Stimulated activated naive CD8-positive, alpha-beta T cell treated with anti-CD3 and anti-CD28 coated beads, Interleukin-15, Interleukin-2, amounts not matched to agents 100 ng/mL and 50 ng/mL, for 24 hours (primary cell): ENCODE results near the gene NDRG3.

Experiments used
- H3K27ac Mint-ChIP-seq: one replicate; pipeline ENCODE4 v1.8.0; 2021; ENCODE audit warnings: mild to moderate bottlenecking, mixed read lengths
- H3K27me3 Mint-ChIP-seq: one replicate; pipeline ENCODE4 v1.8.0; 2021; ENCODE audit warnings: mixed read lengths
- H3K36me3 Mint-ChIP-seq: one replicate; pipeline ENCODE4 v1.8.0; 2021; ENCODE audit warnings: low read depth, mixed read lengths
- H3K4me1 Mint-ChIP-seq: one replicate; pipeline ENCODE4 v1.8.0; 2021; ENCODE audit warnings: low read depth, mixed read lengths
- H3K4me3 Mint-ChIP-seq: one replicate; pipeline ENCODE4 v1.8.0; 2021; ENCODE audit warnings: mild to moderate bottlenecking, mixed read lengths
- H3K9me3 Mint-ChIP-seq: one replicate; pipeline ENCODE4 v1.8.0; 2021; ENCODE audit warnings: mixed read lengths

The NDRG3 gene

DNA sequence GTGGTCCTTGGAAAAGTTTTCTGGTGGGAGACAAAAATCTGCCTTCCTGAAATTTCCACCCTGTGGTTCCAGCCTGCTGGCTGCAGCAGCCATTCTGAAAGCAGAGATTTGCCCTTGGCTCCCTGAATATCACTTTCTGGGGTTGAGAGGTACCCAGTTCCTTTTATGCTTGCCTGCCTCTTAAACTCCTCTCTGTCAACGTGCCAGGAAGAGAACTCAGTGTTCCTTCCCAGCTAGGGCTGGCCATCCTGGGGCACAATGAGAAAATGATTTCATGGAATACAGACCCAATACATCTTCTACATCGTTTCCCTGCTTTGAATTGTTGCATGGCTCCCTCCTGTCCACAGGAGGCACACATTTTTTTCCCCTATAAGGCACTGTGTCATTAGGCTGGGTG lies 29.3 kb upstream of the NDRG3 start:
- Mint-ChIP-seq H3K4me1 (peaks cover 20% of the 10 kb centered on the region), H3K27ac (no peak overlapping the region), H3K4me3 (peak overlapping the region; percentile 48), H3K36me3 (peaks cover 11% of the 10 kb centered on the region), H3K27me3 (no peaks in the 10 kb centered on the region), H3K9me3 (no peaks in the 10 kb centered on the region)

DNA sequence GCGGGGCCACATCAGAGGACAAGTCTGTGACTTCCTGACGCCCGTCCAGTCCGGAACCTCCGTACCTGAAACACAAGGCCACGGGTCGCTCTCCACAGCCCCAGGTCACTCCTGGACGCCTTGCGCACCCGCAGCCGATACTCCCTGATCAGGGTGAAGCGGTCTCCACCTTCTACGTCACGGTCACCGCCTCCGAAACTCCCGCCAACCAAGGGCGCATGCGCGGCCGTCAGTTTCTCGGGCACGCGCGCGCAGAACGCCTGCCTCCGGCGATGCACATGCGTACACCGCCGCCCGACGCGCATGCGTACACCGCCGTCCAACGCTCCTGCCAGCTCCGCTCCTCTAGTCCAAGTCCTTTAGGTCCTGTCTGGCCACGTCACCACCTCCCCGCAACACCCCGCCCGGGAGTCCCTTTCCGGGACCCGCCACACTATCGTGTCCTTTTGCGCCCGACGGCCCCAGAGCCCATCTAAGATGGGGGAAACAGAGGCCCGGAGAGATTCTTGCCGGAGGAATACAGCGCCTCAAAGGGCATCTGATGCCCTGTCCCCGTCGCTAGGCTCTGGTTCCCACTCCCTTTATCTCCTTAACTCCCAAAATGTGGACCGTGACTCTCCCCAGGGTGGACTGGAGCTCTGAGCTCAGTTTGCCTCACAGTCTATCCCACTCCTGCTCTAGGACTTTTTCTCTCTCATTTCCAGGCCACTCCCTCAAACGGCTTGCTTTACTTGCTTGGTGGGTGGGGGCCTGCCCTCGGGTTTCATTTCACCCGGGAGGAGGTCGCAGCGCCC lies 27.9 kb upstream of the NDRG3 start, which contains the start of gene DSN1:
Gene DSN1 (minus strand): TSS at position 167 of the 794 bp plus-strand sequence. CDS start 2,305 bp downstream, outside the sequence.
- peak within 1 kb of the TSS; percentile 96 for H3K27ac Mint-ChIP-seq

DNA sequence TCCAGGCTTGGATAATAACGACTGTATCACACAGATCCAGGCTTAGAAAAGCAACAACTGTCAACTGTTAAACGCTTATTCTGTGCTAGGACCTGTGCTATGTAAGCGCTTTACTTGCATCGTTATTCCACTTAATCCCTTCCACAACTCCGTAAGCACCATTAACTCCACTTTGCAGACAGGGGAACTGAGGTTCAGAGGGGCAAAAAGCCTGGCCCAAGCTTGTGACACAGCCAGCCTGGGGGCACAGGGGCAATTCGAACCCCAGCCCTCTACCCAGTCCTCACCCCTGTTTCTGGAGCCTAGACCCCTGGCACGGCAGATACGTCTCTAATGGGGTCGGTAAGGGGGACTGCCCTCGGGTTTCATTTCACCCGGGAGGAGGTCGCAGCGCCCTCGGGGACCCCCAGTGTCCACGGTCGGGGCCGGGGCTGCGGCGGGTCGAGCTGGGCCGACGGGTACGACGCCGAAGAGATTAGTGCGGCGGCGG lies 27.3 kb upstream of the NDRG3 start:
- H3K27me3 Mint-ChIP-seq, result no peaks in the 10 kb centered on the region
- peaks cover 20% of the 10 kb centered on the region for H3K4me1 Mint-ChIP-seq
- peaks cover 11% of the 10 kb centered on the region for H3K36me3 Mint-ChIP-seq
- H3K4me3 Mint-ChIP-seq, result peak overlapping the region; percentile 87
- peak overlapping the region; percentile 96 for H3K27ac Mint-ChIP-seq
- H3K9me3 Mint-ChIP-seq, result no peaks in the 10 kb centered on the region

More for the DNA sequence above, 27.9 kb upstream of the NDRG3 start, which contains the start of gene DSN1:
- peaks cover 20% of the 10 kb centered on the region for H3K4me1 Mint-ChIP-seq
- no peaks in the 10 kb centered on the region for H3K9me3 Mint-ChIP-seq
- H3K36me3 Mint-ChIP-seq, result peaks cover 11% of the 10 kb centered on the region
- peak within 1 kb of the TSS; percentile 87 for H3K4me3 Mint-ChIP-seq
- no peaks in the 10 kb centered on the region for H3K27me3 Mint-ChIP-seq

DNA sequence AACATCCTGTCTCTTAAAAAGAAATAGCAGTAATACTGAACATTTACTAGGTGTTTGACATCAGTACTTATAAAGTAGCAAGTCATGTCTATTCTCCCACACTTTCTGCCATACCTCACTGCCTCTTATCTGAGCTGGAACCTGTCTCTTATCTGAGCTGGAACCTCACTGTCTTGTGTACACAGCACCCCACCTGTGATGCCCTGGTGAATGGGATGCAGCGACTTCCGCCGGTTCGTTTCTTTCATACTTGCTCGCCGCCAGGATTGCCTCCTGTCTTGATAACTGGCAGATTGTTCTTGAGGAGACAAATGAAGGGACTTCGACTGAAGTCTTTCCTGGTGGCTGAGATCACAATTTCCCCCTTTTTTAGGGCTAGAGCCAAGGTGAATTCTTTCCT lies 24.8 kb upstream of the NDRG3 start:
- Mint-ChIP-seq H3K36me3 (peaks cover 16% of the 10 kb centered on the region), H3K27me3 (no peaks in the 10 kb centered on the region), H3K4me1 (peaks cover 20% of the 10 kb centered on the region), H3K27ac (no peak overlapping the region), H3K4me3 (no peak overlapping the region), H3K9me3 (no peaks in the 10 kb centered on the region)

DNA sequence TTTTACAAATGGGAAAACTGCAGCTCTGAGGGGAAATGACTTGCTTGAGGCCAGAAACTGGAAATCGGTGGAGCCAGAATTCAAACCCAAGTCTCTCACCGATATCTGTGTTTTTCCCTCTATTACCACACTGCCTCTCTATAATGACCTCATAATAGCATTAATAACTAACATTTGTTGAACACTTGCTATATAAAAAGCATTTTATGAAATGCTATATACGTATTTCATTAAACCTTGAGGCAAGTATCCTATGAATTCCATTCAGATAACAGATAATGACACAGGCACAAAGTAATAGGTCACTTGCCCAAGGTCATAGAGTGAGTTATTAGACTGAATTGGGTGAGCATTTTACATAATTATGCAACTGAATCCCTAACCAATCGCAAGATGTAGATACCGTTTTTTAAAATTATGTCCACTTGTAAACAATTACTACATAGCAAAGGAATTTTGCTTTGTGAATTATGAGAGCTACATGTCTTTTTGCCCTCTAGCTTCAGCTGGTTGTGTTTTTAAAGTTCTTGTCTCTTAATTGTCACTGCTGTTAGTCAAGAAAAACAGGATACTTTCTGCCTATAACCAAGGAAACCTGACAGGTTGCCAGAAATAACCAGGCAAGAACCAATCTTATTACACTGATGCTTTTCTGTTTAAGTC lies 23.0 kb upstream of the NDRG3 start:
- no peaks in the 10 kb centered on the region for H3K27me3 Mint-ChIP-seq
- peaks cover 16% of the 10 kb centered on the region for H3K36me3 Mint-ChIP-seq

DNA sequence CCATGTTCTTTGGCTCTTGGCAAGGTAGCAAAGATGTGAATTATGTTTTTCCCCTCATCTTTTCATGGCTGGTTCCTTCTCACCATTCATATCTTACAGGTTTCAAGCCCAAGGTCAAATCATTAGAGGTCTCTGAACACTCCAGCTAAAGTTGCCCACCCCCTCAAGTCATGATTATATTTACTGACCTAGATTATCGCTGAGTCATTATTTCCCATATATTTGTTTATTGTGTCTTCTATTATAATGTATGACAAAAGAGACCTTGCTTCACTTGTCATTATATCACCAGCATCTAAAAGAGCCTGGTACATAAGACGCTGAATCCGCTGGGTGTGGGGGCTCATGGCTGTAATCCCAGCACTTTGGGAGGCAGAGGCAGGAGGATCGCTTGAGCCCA lies 15.2 kb upstream of the NDRG3 start:
- Mint-ChIP-seq H3K4me1 (peaks cover 7% of the 10 kb centered on the region), H3K27me3 (no peaks in the 10 kb centered on the region), H3K9me3 (no peaks in the 10 kb centered on the region), H3K27ac (peak overlapping the region; percentile 34), H3K4me3 (no peak overlapping the region), H3K36me3 (peaks cover 34% of the 10 kb centered on the region)

More for the DNA sequence above, 23.0 kb upstream of the NDRG3 start:
- Mint-ChIP-seq H3K27ac (no peak overlapping the region), H3K4me1 (peaks cover 17% of the 10 kb centered on the region), H3K4me3 (no peak overlapping the region), H3K9me3 (no peaks in the 10 kb centered on the region)

DNA sequence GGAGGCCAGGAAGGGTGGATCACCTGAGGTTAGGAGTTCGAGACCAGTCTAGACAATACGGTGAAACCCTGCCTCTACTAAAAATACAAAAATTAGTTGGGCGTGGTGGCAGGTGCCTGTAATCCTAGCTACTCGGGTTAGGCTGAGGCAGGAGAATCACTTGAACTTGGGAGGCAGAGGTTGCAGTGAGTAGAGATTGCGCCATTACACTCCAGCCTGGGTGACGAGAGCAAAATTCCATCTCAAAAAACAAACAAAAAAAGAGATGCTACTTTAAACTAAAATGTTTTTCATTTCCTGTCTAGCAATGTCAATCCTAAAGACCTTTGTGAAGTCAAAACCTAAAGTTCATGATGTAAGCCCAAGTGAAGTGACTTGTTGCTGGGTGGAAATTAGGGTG lies 14.8 kb upstream of the NDRG3 start:
- Mint-ChIP-seq H3K27ac (no peak overlapping the region), H3K4me3 (no peak overlapping the region), H3K9me3 (no peaks in the 10 kb centered on the region), H3K36me3 (peaks cover 37% of the 10 kb centered on the region), H3K27me3 (no peaks in the 10 kb centered on the region), H3K4me1 (peaks cover 7% of the 10 kb centered on the region)

DNA sequence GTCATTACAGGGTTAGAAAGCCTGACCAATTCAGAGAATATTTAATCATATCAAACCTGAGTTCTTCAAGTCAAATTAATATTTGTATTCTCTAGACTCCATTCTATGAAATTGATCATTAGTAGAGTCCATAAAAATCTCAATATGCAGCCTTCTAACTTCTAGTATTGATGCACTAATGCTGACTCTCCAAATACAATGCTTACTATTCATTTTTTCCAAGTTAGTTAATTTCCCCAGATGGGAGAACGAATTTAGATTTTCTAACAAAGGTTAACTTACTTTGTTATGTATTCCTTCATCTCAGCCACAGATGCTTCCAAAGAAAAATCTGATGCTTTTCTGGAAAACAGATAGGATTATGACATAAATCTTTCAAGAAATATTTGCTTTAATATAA lies 12.4 kb upstream of the NDRG3 start:
- Mint-ChIP-seq H3K27me3 (no peaks in the 10 kb centered on the region), H3K4me3 (no peak overlapping the region), H3K36me3 (peaks cover 54% of the 10 kb centered on the region), H3K27ac (no peak overlapping the region), H3K9me3 (no peaks in the 10 kb centered on the region), H3K4me1 (peaks cover 13% of the 10 kb centered on the region)

DNA sequence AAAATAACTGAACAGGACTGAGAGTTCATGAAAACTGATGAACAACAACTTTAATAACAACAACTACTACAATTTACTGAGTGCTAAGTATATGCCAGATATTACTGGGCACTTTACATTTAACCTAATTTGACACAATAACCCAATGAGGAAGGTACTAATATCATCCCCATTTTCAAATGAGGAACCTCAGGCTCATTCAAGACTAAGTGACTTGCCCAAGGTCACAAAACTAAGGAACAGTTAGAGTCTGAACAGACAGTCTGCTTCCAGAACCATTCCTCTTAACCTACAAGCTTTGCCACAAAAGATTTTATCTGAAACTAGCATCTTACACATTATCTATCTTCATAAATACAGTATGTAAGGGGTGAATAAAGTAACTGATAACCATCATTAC lies 10.6 kb upstream of the NDRG3 start:
- H3K27me3 Mint-ChIP-seq, result no peaks in the 10 kb centered on the region
- no peak overlapping the region for H3K27ac Mint-ChIP-seq
- no peak overlapping the region for H3K4me3 Mint-ChIP-seq
- H3K4me1 Mint-ChIP-seq, result peaks cover 13% of the 10 kb centered on the region
- no peaks in the 10 kb centered on the region for H3K9me3 Mint-ChIP-seq
- peaks cover 64% of the 10 kb centered on the region for H3K36me3 Mint-ChIP-seq

DNA sequence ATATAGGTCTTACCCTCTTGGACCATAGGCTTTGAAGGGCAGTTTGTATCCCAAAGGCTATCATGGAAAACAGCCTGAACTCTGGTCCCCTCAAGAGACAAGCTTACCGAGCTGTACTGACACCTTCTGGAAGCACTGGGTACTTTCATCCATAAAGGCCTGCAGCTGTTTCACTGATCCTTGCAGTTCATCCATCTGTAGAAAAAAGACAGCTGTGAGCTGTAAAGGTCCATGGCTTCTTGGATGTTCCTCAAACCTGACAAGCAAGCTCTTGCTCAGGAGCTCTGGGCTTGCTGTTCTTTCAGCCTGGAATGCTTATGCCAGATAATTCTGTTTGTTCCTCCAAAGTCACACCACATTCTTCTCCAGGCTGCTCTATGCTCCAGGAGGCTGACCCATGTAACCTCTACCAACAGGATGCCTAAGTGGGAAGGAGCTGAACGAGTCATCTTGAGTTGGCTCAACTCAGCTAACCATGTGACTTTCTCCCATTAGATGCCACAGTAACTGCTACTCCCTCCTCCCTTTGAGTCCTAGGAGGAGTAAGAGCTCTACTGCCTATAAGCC lies 8.8 kb upstream of the NDRG3 start:
- Mint-ChIP-seq H3K36me3 (peaks cover 61% of the 10 kb centered on the region), H3K27ac (no peak overlapping the region), H3K4me1 (peaks cover 13% of the 10 kb centered on the region), H3K9me3 (no peaks in the 10 kb centered on the region), H3K27me3 (no peaks in the 10 kb centered on the region), H3K4me3 (no peak overlapping the region)

DNA sequence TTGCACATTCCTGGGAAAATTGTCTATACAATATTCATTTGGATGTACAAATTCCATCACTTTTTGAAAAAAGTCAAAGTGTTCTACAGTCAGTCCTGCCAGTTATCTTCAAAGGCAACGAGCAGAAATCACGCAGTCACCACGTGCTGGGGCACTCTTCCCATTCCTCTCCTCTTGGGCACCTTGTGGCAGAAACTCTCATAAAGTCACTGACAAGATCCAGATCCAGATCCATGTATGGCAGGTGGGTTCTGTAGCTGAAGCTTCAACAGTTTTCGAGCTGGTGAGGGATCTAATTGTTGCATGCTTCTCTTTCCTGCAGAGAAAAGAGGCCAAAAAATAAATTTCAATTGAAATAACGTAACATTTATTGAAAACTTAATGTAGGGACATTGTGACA lies 6.7 kb upstream of the NDRG3 start:
- Mint-ChIP-seq H3K27me3 (no peaks in the 10 kb centered on the region), H3K36me3 (peaks cover 54% of the 10 kb centered on the region), H3K4me1 (peaks cover 9% of the 10 kb centered on the region), H3K27ac (no peak overlapping the region), H3K9me3 (no peaks in the 10 kb centered on the region), H3K4me3 (no peak overlapping the region)

DNA sequence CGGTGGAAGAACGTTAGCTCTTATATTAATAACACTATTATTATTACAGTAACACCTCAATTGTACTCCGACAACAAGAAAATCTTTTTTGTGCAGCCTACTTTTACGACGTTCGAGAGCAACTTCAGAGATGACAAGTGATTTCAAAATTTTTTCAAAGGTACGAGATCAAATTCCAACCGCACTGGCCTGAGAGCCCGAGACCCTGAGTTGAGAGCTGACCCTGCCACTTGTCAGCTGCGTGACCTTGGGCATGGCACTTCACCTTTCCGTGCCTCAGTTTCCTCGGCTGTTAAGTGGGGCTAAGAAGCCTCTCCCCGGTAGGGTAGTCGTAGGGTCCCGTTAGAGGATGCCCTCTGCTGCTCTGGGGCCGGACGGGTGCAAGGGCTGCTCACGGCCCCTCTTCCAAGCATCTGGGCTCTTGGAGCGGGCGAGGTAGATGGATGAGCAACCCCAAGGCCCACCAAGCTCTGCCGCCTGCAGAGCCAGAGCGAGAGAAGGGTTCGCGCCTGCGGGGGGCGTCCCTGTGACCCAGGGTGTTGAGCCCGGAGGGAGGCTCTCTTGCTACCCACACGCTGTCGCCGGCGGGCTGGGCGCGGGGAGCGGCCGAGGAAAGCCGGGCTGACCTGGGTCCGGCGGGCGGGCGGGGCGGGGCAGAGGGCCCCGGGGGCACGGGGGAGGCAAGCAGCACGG lies 510 bp downstream of the NDRG3 start:
- Mint-ChIP-seq H3K4me3 (peak overlapping the region; percentile 87), H3K27ac (peak overlapping the region; percentile 57), H3K4me1 (peaks cover 22% of the 10 kb centered on the region), H3K27me3 (no peaks in the 10 kb centered on the region), H3K9me3 (no peaks in the 10 kb centered on the region), H3K36me3 (no peaks in the 10 kb centered on the region)

DNA sequence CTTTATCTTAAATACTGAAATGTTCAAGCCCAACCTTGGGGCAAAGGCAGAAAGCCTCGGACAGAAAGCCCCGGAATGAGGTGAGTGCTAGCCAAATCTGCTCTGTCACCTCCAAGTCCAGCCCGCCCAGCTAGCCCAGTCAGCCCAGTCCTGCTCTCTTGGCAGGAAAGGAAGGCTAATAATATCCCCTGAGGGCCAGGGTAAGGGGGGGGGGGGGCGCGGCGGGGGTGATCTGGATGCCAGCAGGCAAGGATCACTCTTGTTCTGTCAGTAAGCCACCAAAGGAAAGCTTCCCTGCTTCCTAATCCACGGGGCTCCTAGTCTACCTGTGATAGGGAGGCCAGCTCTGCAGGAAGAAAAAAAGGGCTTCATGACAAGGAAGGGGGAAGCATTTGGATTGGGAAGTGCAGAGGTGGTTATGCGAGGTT lies 1.1 kb downstream of the NDRG3 start:
- no peaks in the 10 kb centered on the region for H3K9me3 Mint-ChIP-seq
- H3K36me3 Mint-ChIP-seq, result no peaks in the 10 kb centered on the region
- H3K27me3 Mint-ChIP-seq, result no peaks in the 10 kb centered on the region
- H3K4me3 Mint-ChIP-seq, result peak overlapping the region; percentile 87
- peaks cover 22% of the 10 kb centered on the region for H3K4me1 Mint-ChIP-seq
- H3K27ac Mint-ChIP-seq, result no peak overlapping the region

DNA sequence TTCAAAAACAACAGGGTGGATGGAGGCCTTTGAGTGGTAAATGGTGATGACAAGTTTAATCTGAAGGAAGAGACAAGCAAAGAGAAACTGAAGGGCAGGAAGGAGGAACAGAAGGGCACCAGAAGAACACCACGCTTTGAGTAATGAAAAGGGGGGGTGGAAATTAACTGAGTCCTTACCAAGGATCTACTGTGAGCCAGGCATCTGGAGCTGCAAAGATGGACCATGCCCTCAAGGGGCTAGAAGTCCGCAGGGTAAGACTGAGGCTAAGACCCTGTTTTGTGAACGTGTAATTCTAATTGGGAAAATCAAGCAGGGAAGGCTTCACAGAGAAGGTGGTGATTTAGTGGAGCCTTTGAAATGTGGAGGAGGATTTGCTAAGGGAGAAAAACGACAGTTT lies 1.6 kb downstream of the NDRG3 start:
- Mint-ChIP-seq H3K36me3 (no peaks in the 10 kb centered on the region), H3K27me3 (no peaks in the 10 kb centered on the region), H3K4me1 (peaks cover 22% of the 10 kb centered on the region), H3K27ac (peak overlapping the region; percentile 9), H3K9me3 (no peaks in the 10 kb centered on the region), H3K4me3 (peak overlapping the region; percentile 65)
